ENCODE results near the gene NKX1-1. TPM values are rescaled to one million over a fixed set of nuclear protein-coding genes. Genes with fewer than 3 reads are reported as not detected.

NKX1-1 gene
- total RNA-seq, 1 donor from 2014 or later, result not detected

- H3K36me3 Mint-ChIP-seq, result peaks cover 8% of the 10 kb centered on the region
- no peak for DNase-seq (ENCODE audit: low spot score in 2 of 2, unreplicated experiment in 2 of 2)
- no peaks in the 10 kb centered on the region for H3K9me3 Mint-ChIP-seq
- H3K4me3 Mint-ChIP-seq, result no peak overlapping the region
- no peak overlapping the region for H3K27ac Mint-ChIP-seq
- TF ChIP-seq, protein P1, sequence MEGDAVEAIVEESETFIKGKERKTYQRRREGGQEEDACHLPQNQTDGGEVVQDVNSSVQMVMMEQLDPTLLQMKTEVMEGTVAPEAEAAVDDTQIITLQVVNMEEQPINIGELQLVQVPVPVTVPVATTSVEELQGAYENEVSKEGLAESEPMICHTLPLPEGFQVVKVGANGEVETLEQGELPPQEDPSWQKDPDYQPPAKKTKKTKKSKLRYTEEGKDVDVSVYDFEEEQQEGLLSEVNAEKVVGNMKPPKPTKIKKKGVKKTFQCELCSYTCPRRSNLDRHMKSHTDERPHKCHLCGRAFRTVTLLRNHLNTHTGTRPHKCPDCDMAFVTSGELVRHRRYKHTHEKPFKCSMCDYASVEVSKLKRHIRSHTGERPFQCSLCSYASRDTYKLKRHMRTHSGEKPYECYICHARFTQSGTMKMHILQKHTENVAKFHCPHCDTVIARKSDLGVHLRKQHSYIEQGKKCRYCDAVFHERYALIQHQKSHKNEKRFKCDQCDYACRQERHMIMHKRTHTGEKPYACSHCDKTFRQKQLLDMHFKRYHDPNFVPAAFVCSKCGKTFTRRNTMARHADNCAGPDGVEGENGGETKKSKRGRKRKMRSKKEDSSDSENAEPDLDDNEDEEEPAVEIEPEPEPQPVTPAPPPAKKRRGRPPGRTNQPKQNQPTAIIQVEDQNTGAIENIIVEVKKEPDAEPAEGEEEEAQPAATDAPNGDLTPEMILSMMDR (IDR thresholded peaks at IDR 0.05; ENCODE audit: unreplicated experiment), result no peak
- H3K27me3 Mint-ChIP-seq (ENCODE audit: low read depth), result no peaks in the 10 kb centered on the region
- H3K4me1 Mint-ChIP-seq, result no peaks in the 10 kb centered on the region
Observed at GRCh38 chr4:1381944-1382541, 24.2 kb downstream of the NKX1-1 start.

DNA sequence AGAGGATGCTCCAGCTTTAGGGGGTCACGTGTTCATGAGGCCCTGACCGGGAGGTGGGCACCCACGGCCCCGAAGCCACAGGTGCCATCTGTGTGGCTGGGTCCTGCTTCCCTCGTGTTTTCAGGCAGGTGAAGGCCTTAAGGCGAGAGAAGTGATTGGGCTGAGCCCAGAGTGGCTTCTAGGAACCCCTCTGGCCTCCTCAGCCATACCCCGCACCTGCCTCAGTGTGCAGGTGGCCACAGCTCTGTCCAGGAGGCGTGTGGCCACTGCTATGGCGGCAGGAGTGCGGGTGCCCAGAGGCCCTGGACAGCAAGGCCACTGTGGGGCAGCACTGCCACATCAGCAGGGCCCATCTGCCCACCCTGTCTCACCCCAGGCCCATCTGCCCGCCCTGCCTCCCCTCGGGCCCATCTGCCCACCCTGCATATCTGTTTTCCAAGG, 25.0 kb downstream of the NKX1-1 start:
- no peaks in the 10 kb centered on the region for H3K27me3 Mint-ChIP-seq (ENCODE audit: low read depth)

GRCh38 chr4:1380368-1381151, 25.7 kb downstream of the NKX1-1 start:
- Mint-ChIP-seq H3K9me3 (no peaks in the 10 kb centered on the region), H3K27ac (no peak overlapping the region), H3K27me3 (ENCODE audit: low read depth) (no peaks in the 10 kb centered on the region), H3K4me3 (no peak overlapping the region), H3K4me1 (no peaks in the 10 kb centered on the region), H3K36me3 (no peaks in the 10 kb centered on the region)
- TF ChIP-seq, protein P1 (IDR thresholded peaks at IDR 0.05; ENCODE audit: unreplicated experiment), result no peak
- peak in 1 of 2 experiments; percentile 15 for DNase-seq (ENCODE audit: low spot score in 2 of 2, unreplicated experiment in 2 of 2)

More for the DNA sequence above, 25.0 kb downstream of the NKX1-1 start:
- DNase-seq (ENCODE audit: low spot score in 2 of 2, unreplicated experiment in 2 of 2), result no peak
- no peaks in the 10 kb centered on the region for H3K9me3 Mint-ChIP-seq
- H3K4me1 Mint-ChIP-seq, result no peaks in the 10 kb centered on the region
- no peak overlapping the region for H3K4me3 Mint-ChIP-seq
- TF ChIP-seq, protein P1 (IDR thresholded peaks at IDR 0.05; ENCODE audit: unreplicated experiment), result no peak
- no peak overlapping the region for H3K27ac Mint-ChIP-seq
- peaks cover under 1% of the 10 kb centered on the region for H3K36me3 Mint-ChIP-seq

GRCh38 chr4:1379801-1380331, 26.4 kb downstream of the NKX1-1 start:
- TF ChIP-seq, protein P1 (IDR thresholded peaks at IDR 0.05; ENCODE audit: unreplicated experiment), result no peak
- DNase-seq (ENCODE audit: low spot score in 2 of 2, unreplicated experiment in 2 of 2), result no peak
- no peak overlapping the region for H3K27ac Mint-ChIP-seq
- no peak overlapping the region for H3K4me3 Mint-ChIP-seq
- H3K4me1 Mint-ChIP-seq, result no peaks in the 10 kb centered on the region
- no peaks in the 10 kb centered on the region for H3K36me3 Mint-ChIP-seq
- no peaks in the 10 kb centered on the region for H3K27me3 Mint-ChIP-seq (ENCODE audit: low read depth)
- no peaks in the 10 kb centered on the region for H3K9me3 Mint-ChIP-seq

DNA sequence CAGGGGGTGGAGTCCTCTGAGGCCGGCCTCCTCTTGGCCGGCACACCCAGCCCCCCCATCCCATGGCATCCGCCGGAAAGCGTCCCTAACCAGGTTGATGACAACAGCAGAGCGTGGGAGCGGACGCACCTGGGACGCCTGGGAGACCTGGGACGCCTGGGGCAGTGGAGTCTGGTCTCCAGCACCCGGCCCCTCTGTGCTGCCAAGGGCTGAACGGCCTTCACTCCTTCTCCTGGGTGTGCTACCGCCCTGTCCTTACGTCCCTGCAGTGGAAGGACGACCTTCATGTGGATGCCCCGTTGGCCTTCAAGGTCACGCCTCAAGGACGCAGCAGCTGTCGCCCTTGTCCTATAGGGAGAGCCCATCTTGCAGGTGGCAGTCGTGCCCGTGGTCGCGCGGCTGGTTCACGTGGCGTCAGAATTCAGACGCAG, 26.9 kb downstream of the NKX1-1 start:
- no peaks in the 10 kb centered on the region for H3K36me3 Mint-ChIP-seq
- H3K27me3 Mint-ChIP-seq (ENCODE audit: low read depth), result no peaks in the 10 kb centered on the region
- TF ChIP-seq, protein P1 (IDR thresholded peaks at IDR 0.05; ENCODE audit: unreplicated experiment), result no peak
- no peaks in the 10 kb centered on the region for H3K4me1 Mint-ChIP-seq
- peak in 1 of 2 experiments; percentile 15 for DNase-seq (ENCODE audit: low spot score in 2 of 2, unreplicated experiment in 2 of 2)
- H3K9me3 Mint-ChIP-seq, result no peaks in the 10 kb centered on the region
- no peak overlapping the region for H3K4me3 Mint-ChIP-seq
- H3K27ac Mint-ChIP-seq, result no peak overlapping the region

Measured in mesothelial cell of epicardium (in vitro differentiated cells).